Measurements from ENCODE around the gene ALOX5AP. TPM values are rescaled to one million over a fixed set of nuclear protein-coding genes. Genes with fewer than 3 reads are reported as not detected.
A peak's percentile ranks its signal among the peaks of the same experiment; 100 is the strongest.

Gene ALOX5AP
- total RNA-seq, 1 donor from 2014 or later = not detected

GRCh38 chr13:30799356-30799824 is 64.0 kb downstream of the ALOX5AP start:
- Histone ChIP-seq H3K4me2 (peak overlapping the region; percentile 28), H3K9me3 (ENCODE audit: low read depth) (no peaks in the 10 kb centered on the region), H3K4me3 (no peak overlapping the region), H4K20me1 (ENCODE audit: low read depth) (no peaks in the 10 kb centered on the region), H3K4me1 (peaks cover 16% of the 10 kb centered on the region), H3K27ac (no peak overlapping the region), H3K9ac (no peak overlapping the region), H3K27me3 (no peaks in the 10 kb centered on the region), H3F3A (ENCODE audit: low read depth) (no peaks in the 10 kb centered on the region), H2AFZ (replicated peaks) (peak overlapping the region; percentile 32), H3K36me3 (no peaks in the 10 kb centered on the region), H3K79me2 (ENCODE audit: low read depth) (no peaks in the 10 kb centered on the region)
- TF ChIP-seq EZH2 (IDR thresholded peaks at IDR 0.05) = no peak
- TF ChIP-seq EZH2phosphoT487 (IDR thresholded peaks at IDR 0.05) = no peak
- Mint-ChIP-seq H3K27me3 (ENCODE audit: insufficient read depth, low read depth) (peaks cover 16% of the 10 kb centered on the region), H3K4me3 (no peak overlapping the region), H3K36me3 (no peaks in the 10 kb centered on the region), H3K4me1 (peaks cover 36% of the 10 kb centered on the region), H3K9me3 (peaks cover 3% of the 10 kb centered on the region), H3K27ac (peak overlapping the region; percentile 5)
- peak; percentile 42 for DNase-seq (ENCODE audit: low spot score)

GRCh38 chr13:30800107-30800506 is 64.8 kb downstream of the ALOX5AP start:
- Histone ChIP-seq H3K79me2 (ENCODE audit: low read depth) (no peaks in the 10 kb centered on the region), H3K27ac (no peak overlapping the region), H3K9me3 (ENCODE audit: low read depth) (no peaks in the 10 kb centered on the region), H3K27me3 (no peaks in the 10 kb centered on the region), H3K9ac (no peak overlapping the region), H3K4me1 (peaks cover 16% of the 10 kb centered on the region), H3K4me2 (no peak overlapping the region), H3K4me3 (no peak overlapping the region), H3K36me3 (no peaks in the 10 kb centered on the region), H2AFZ (replicated peaks) (peak overlapping the region; percentile 32), H3F3A (ENCODE audit: low read depth) (no peaks in the 10 kb centered on the region), H4K20me1 (ENCODE audit: low read depth) (no peaks in the 10 kb centered on the region)
- H3K9me3 Mint-ChIP-seq = peaks cover 3% of the 10 kb centered on the region
- H3K27me3 Mint-ChIP-seq (ENCODE audit: insufficient read depth, low read depth) = peaks cover 14% of the 10 kb centered on the region
- no peak for TF ChIP-seq CTCF (IDR thresholded peaks at IDR 0.05)
- no peak for TF ChIP-seq EZH2 (IDR thresholded peaks at IDR 0.05)
- TF ChIP-seq EZH2phosphoT487 (IDR thresholded peaks at IDR 0.05) = no peak
- H3K27ac Mint-ChIP-seq = no peak overlapping the region
- no peaks in the 10 kb centered on the region for H3K36me3 Mint-ChIP-seq
- H3K4me1 Mint-ChIP-seq = peaks cover 37% of the 10 kb centered on the region
- no peak for DNase-seq (ENCODE audit: low spot score)
- H3K4me3 Mint-ChIP-seq = no peak overlapping the region

- no peak overlapping the region for H3K27ac Mint-ChIP-seq
Observed at GRCh38 chr13:30802501-30802900, 67.2 kb downstream of the ALOX5AP start.

GRCh38 chr13:30802953-30803478 is 67.7 kb downstream of the ALOX5AP start:
- H3K4me1 Mint-ChIP-seq = peaks cover 35% of the 10 kb centered on the region
- H3K27me3 Mint-ChIP-seq (ENCODE audit: insufficient read depth, low read depth) = peaks cover 12% of the 10 kb centered on the region
- TF ChIP-seq CTCF (IDR thresholded peaks at IDR 0.05) (peak; percentile 94), EZH2 (IDR thresholded peaks at IDR 0.05) (no peak), EZH2phosphoT487 (IDR thresholded peaks at IDR 0.05) (no peak)

More at GRCh38 chr13:30802501-30802900, 67.2 kb downstream of the ALOX5AP start:
- H3K4me3 ChIP-seq = no peak overlapping the region
- no peak overlapping the region for H3K27ac ChIP-seq
- H3K4me1 Mint-ChIP-seq = peaks cover 35% of the 10 kb centered on the region
- no peak overlapping the region for H3K4me3 Mint-ChIP-seq
- H3K27me3 Mint-ChIP-seq (ENCODE audit: insufficient read depth, low read depth) = peaks cover 12% of the 10 kb centered on the region
- no peaks in the 10 kb centered on the region for H3K9me3 Mint-ChIP-seq
- no peaks in the 10 kb centered on the region for H3K27me3 ChIP-seq
- TF ChIP-seq EZH2phosphoT487 (IDR thresholded peaks at IDR 0.05) (no peak), EZH2 (IDR thresholded peaks at IDR 0.05) (no peak)
- H3K79me2 ChIP-seq (ENCODE audit: low read depth) = no peaks in the 10 kb centered on the region
- no peak overlapping the region for H3K9ac ChIP-seq
- H4K20me1 ChIP-seq (ENCODE audit: low read depth) = no peaks in the 10 kb centered on the region
- no peaks in the 10 kb centered on the region for H3K36me3 Mint-ChIP-seq
- H3F3A ChIP-seq (ENCODE audit: low read depth) = no peaks in the 10 kb centered on the region
- no peak overlapping the region for H3K4me2 ChIP-seq
- no peak for DNase-seq (ENCODE audit: low spot score)
- H3K4me1 ChIP-seq = peaks cover 16% of the 10 kb centered on the region
- H3K36me3 ChIP-seq = no peaks in the 10 kb centered on the region
- no peak overlapping the region for H2AFZ ChIP-seq (replicated peaks)
- H3K9me3 ChIP-seq (ENCODE audit: low read depth) = no peaks in the 10 kb centered on the region

More at GRCh38 chr13:30802953-30803478, 67.7 kb downstream of the ALOX5AP start:
- no peak overlapping the region for H3K9ac ChIP-seq
- peaks cover 16% of the 10 kb centered on the region for H3K4me1 ChIP-seq
- Mint-ChIP-seq H3K27ac (no peak overlapping the region), H3K9me3 (no peaks in the 10 kb centered on the region), H3K36me3 (no peaks in the 10 kb centered on the region), H3K4me3 (no peak overlapping the region)
- DNase-seq (ENCODE audit: low spot score) = peak; percentile 91
- peak overlapping the region; percentile 1 for H3K4me3 ChIP-seq
- no peaks in the 10 kb centered on the region for H3K27me3 ChIP-seq
- H4K20me1 ChIP-seq (ENCODE audit: low read depth) = no peaks in the 10 kb centered on the region
- no peaks in the 10 kb centered on the region for H3K79me2 ChIP-seq (ENCODE audit: low read depth)
- no peaks in the 10 kb centered on the region for H3F3A ChIP-seq (ENCODE audit: low read depth)
- H3K36me3 ChIP-seq = no peaks in the 10 kb centered on the region
- H3K27ac ChIP-seq = no peak overlapping the region
- H2AFZ ChIP-seq (replicated peaks) = peak overlapping the region; percentile 63
- no peaks in the 10 kb centered on the region for H3K9me3 ChIP-seq (ENCODE audit: low read depth)
- H3K4me2 ChIP-seq = peak overlapping the region; percentile 7
